Spleen (tissue), 7 donors: ENCODE results near the gene MOB3C.

Experiments used
- POLR2AphosphoS5 ChIP-seq, 3 donors: sonication (generic); formaldehyde crosslinking; IDR thresholded peaks; one replicate each; pipeline ENCODE4 v1.5.1; 2017; ENCODE audit warnings: antibody characterized with exemption in 3 of 3
- TF ChIP-seq, protein P1 (sequence below), 11 experiments: fragments of 200-600 bp in 7 of 11; fragments of 450-650 bp in 4 of 11; sonication (generic) in 4 of 11; IDR thresholded peaks in 8 of 11; conservative IDR thresholded peaks in 3 of 11; 1 replicate in 7 of 11; 2 replicates in 4 of 11; pipeline versions ENCODE4 v1.4.0 to v1.8.0; 2016 to 2021; ENCODE audit warnings: antibody characterized with exemption in 11 of 11, inconsistent platforms in 4 of 11, mild to moderate bottlenecking in 1 of 11
- donor health status: DM: no; HTN: no; CAD: no; lungs with moderate emphysema.
- donor health status: DM: no; HTN: no; CAD: no.
- donor health status: DM: no; HTN: no; CAD: no.

GRCh38 chr1:46569116-46569515 lies 47.5 kb downstream of the MOB3C start:
- no peak for TF ChIP-seq POLR2AphosphoS5 (IDR thresholded peaks at IDR 0.05)
- TF ChIP-seq, protein P1, sequence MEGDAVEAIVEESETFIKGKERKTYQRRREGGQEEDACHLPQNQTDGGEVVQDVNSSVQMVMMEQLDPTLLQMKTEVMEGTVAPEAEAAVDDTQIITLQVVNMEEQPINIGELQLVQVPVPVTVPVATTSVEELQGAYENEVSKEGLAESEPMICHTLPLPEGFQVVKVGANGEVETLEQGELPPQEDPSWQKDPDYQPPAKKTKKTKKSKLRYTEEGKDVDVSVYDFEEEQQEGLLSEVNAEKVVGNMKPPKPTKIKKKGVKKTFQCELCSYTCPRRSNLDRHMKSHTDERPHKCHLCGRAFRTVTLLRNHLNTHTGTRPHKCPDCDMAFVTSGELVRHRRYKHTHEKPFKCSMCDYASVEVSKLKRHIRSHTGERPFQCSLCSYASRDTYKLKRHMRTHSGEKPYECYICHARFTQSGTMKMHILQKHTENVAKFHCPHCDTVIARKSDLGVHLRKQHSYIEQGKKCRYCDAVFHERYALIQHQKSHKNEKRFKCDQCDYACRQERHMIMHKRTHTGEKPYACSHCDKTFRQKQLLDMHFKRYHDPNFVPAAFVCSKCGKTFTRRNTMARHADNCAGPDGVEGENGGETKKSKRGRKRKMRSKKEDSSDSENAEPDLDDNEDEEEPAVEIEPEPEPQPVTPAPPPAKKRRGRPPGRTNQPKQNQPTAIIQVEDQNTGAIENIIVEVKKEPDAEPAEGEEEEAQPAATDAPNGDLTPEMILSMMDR (IDR thresholded peaks at IDR 0.05 in 8 of 11, conservative IDR thresholded peaks at IDR 0.05 in 3 of 11), result no peak
